CD14-positive monocyte (primary cell): ENCODE results near the gene AMPD1. TPM values are rescaled to one million over a fixed set of nuclear protein-coding genes. Genes with fewer than 3 reads are reported as not detected.

ENCODE experiments used
- DNase-seq, 3 donors: peaks; one replicate each; pipeline ENCODE4 v3.0.0-alpha.2; 2011 to 2022
- H2AFZ ChIP-seq: 2 replicates; pipeline ENCODE4 v1.6.0; 2012; ENCODE audit warnings: mild to moderate bottlenecking, low read depth, low read length, inconsistent platforms; ENCODE audit not compliant: insufficient read depth, poor library complexity, severe bottlenecking
- H3K27ac ChIP-seq, 2 donors: 1 replicate in 1 of 2; 2 replicates in 1 of 2; pipeline ENCODE4 v1.5.1; 2012 to 2013; ENCODE audit warnings: low read length in 2 of 2, control low read depth in 1 of 2, inconsistent platforms in 1 of 2, low read depth in 1 of 2, mild to moderate bottlenecking in 1 of 2
- H3K27me3 ChIP-seq, 2 donors: one replicate each; pipeline versions ENCODE4 v1.6.0 to v1.6.1; 2011 to 2013; ENCODE audit warnings: low read length in 2 of 2; ENCODE audit not compliant: control insufficient read depth in 2 of 2, insufficient read depth in 2 of 2
- H3K36me3 ChIP-seq, 2 donors: replicated peaks in 1 of 2; 1 replicate in 1 of 2; 2 replicates in 1 of 2; pipeline versions ENCODE4 v1.5.1 to v1.6.1; 2012 to 2013; ENCODE audit warnings: low read length in 2 of 2, control low read depth in 1 of 2, inconsistent platforms in 1 of 2, mild to moderate bottlenecking in 1 of 2; ENCODE audit not compliant: insufficient read depth in 2 of 2, control insufficient read depth in 1 of 2
- H3K4me1 ChIP-seq, 2 donors: 1 replicate in 1 of 2; 2 replicates in 1 of 2; pipeline versions ENCODE4 v1.5.1 to v1.6.1; 2012 to 2013; ENCODE audit warnings: low read length in 2 of 2, control low read depth in 1 of 2, inconsistent platforms in 1 of 2, mild to moderate bottlenecking in 1 of 2, moderate library complexity in 1 of 2; ENCODE audit not compliant: insufficient read depth in 2 of 2, control insufficient read depth in 1 of 2
- H3K4me2 ChIP-seq: replicated peaks from 2 replicates; pipeline ENCODE3; 2012; ENCODE audit warnings: low read length, moderate library complexity, mild to moderate bottlenecking; ENCODE audit not compliant: poor library complexity, severe bottlenecking; ENCODE audit errors: extremely low read depth
- H3K4me3 ChIP-seq, 3 experiments: fragments of 200-600 bp in 1 of 3; sonication (generic) in 1 of 3; replicated peaks in 1 of 3; 1 replicate in 2 of 3; 2 replicates in 1 of 3; pipeline ENCODE4 v1.5.1; 2011 to 2013; ENCODE audit warnings: low read length in 3 of 3, mild to moderate bottlenecking in 3 of 3, control low read depth in 2 of 3, low read depth in 2 of 3, inconsistent platforms in 1 of 3, moderate library complexity in 1 of 3
- H3K79me2 ChIP-seq: 2 replicates; pipeline ENCODE4 v1.6.0; 2012; ENCODE audit warnings: mild to moderate bottlenecking, control low read depth, inconsistent platforms, low read length, moderate library complexity; ENCODE audit not compliant: insufficient read depth
- H3K9ac ChIP-seq: 2 replicates; pipeline ENCODE4 v1.6.0; 2017; ENCODE audit warnings: low read length, mild to moderate bottlenecking; ENCODE audit not compliant: insufficient read depth, poor library complexity, severe bottlenecking
- H3K9me3 ChIP-seq, 2 donors: replicated peaks in 1 of 2; 1 replicate in 1 of 2; 2 replicates in 1 of 2; pipeline versions ENCODE4 v1.5.1 to v1.6.1; 2012 to 2013; ENCODE audit warnings: low read length in 2 of 2, control low read depth in 1 of 2; ENCODE audit not compliant: control insufficient read depth in 1 of 2, insufficient read depth in 1 of 2
- H4K20me1 ChIP-seq: 2 replicates; pipeline ENCODE4 v1.6.0; 2012; ENCODE audit warnings: mild to moderate bottlenecking, low read length, control low read depth, moderate library complexity; ENCODE audit not compliant: insufficient read depth
- H3K27ac Mint-ChIP-seq, 7 donors: one replicate each; pipeline ENCODE4 v1.8.0; 2020; ENCODE audit warnings: mild to moderate bottlenecking in 7 of 7, mixed read lengths in 7 of 7, moderate library complexity in 6 of 7, inconsistent platforms in 2 of 7
- H3K27me3 Mint-ChIP-seq, 3 donors: one replicate each; pipeline ENCODE4 v1.8.0; 2021 to 2022; ENCODE audit warnings: low read depth in 3 of 3, mild to moderate bottlenecking in 3 of 3, mixed read lengths in 3 of 3, moderate library complexity in 3 of 3, inconsistent platforms in 1 of 3
- H3K36me3 Mint-ChIP-seq, 2 donors: one replicate each; pipeline ENCODE4 v1.8.0; 2020; ENCODE audit warnings: mixed read lengths in 2 of 2, inconsistent platforms in 1 of 2, mild to moderate bottlenecking in 1 of 2
- H3K4me1 Mint-ChIP-seq: one replicate; pipeline ENCODE4 v1.8.0; 2020; ENCODE audit warnings: mild to moderate bottlenecking, mixed read lengths
- H3K4me3 Mint-ChIP-seq, 2 donors: one replicate each; pipeline ENCODE4 v1.8.0; 2020; ENCODE audit warnings: mild to moderate bottlenecking in 2 of 2, mixed read lengths in 2 of 2, moderate library complexity in 1 of 2
- H3K9me3 Mint-ChIP-seq, 7 donors: one replicate each; pipeline ENCODE4 v1.8.0; 2020 to 2022; ENCODE audit warnings: mixed read lengths in 7 of 7, mild to moderate bottlenecking in 6 of 7, moderate library complexity in 6 of 7, inconsistent platforms in 2 of 7
- CTCF ChIP-seq: fragments of 200-600 bp; IDR thresholded peaks from one replicate; pipeline ENCODE4 v1.8.0; 2022; ENCODE audit warnings: antibody characterized with exemption, mild to moderate bottlenecking
- WGBS: methylation state at CpG from one replicate; pipeline ENCODE4 v1.1.5; 2013; ENCODE audit warnings: missing lambda C conversion rate; ENCODE audit not compliant: insufficient coverage; 5-methylcytosine and 5-hydroxymethylcytosine counted together
- intact Hi-C, 2 donors: fragments of 100-400 bp; cut with micrococcal nuclease; formaldehyde crosslinking; loops; one replicate each; pipeline versions ENCODE4 v1.15.0 to v1.15.1; 2023
- polyA plus RNA-seq, 3 donors: library from polyadenylated mRNA; depleted of rRNA in 1 of 3; unstranded in 2 of 3; stranded (reverse) in 1 of 3; fragments of 300-500 nt in 2 of 3; fragments of >200 nt in 1 of 3; fragmentation: Illumina TruSeq in 2 of 3; gene quantifications; 1 replicate in 2 of 3; 2 replicates in 1 of 3; pipeline ENCODE4 v1.2.3, GENCODE V29; 2012 to 2021

The AMPD1 gene
- polyA plus RNA-seq, 3 donors = not detected

- Mint-ChIP-seq H3K9me3 (peaks cover 0 to 8% (median 0%) of the 10 kb centered on the region in 7 donors), H3K4me1 (no peaks in the 10 kb centered on the region), H3K36me3 (no peaks in the 10 kb centered on the region), H3K27ac (no peak overlapping the region), H3K4me3 (no peak overlapping the region), H3K27me3 (peaks cover 9 to 26% (median 12%) of the 10 kb centered on the region in 3 donors)
- no CpG with 5 or more reads among the region's 2 CpGs for WGBS
- Histone ChIP-seq H3K9ac (no peak overlapping the region), H3K4me1 (no peaks in the 10 kb centered on the region), H3K27ac (no peak overlapping the region), H3K36me3 (no peaks in the 10 kb centered on the region), H3K79me2 (no peaks in the 10 kb centered on the region), H3K27me3 (peaks cover 0 to 23% of the 10 kb centered on the region in 2 donors), H2AFZ (no peak overlapping the region), H3K4me2 (no peak overlapping the region), H3K4me3 (no peak overlapping the region), H3K9me3 (no peaks in the 10 kb centered on the region), H4K20me1 (no peaks in the 10 kb centered on the region)
- intact Hi-C loops = loop anchor here in 1 of 2 donors (10.0 kb wide), 1 partner anchor 75 kb away; the partner anchor contains the start of gene BCAS2
- no peak for TF ChIP-seq CTCF
- no peak for DNase-seq
These were observed 35.1 kb downstream of the AMPD1 start for GRCh38 chr1:114660238-114660637.

DNA sequence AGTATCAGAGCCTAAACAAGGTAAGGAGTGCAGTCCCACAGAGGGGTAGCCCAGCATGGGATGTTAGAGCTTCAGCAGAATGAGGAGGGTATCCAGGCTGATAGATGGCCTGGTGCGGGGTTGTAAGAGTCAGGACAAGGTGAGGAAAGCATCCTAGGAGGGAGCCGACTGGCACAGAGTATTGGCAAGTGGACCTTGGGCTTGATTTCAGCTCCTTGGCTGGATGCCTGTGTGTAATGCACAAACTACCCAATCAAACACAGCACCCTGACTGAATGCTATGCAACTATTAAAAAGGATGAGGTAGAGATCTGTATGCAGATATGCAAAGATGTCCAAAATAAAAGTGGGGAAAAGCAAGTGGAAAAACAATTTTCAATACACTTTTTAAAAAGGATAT, 43.5 kb downstream of the AMPD1 start:
- intact Hi-C loops = no loop called here
- TF ChIP-seq CTCF = no peak
- Histone ChIP-seq H3K9ac (no peak overlapping the region), H2AFZ (no peak overlapping the region), H3K36me3 (no peaks in the 10 kb centered on the region), H3K9me3 (no peaks in the 10 kb centered on the region), H3K27me3 (no peaks in the 10 kb centered on the region), H3K27ac (no peak overlapping the region), H3K4me3 (no peak overlapping the region), H4K20me1 (no peaks in the 10 kb centered on the region), H3K4me1 (no peaks in the 10 kb centered on the region), H3K79me2 (no peaks in the 10 kb centered on the region), H3K4me2 (no peak overlapping the region)
- H3K27me3 Mint-ChIP-seq = peaks cover 1 to 10% (median 3%) of the 10 kb centered on the region in 3 donors
- H3K27ac Mint-ChIP-seq = no peak overlapping the region
- H3K4me1 Mint-ChIP-seq = no peaks in the 10 kb centered on the region
- no peaks in the 10 kb centered on the region for H3K36me3 Mint-ChIP-seq
- DNase-seq = no peak
- WGBS = no CpG with 5 or more reads among the region's 2 CpGs
- peaks cover 0 to 7% (median 0%) of the 10 kb centered on the region in 7 donors for H3K9me3 Mint-ChIP-seq
- no peak overlapping the region for H3K4me3 Mint-ChIP-seq
